SK-N-SH (cell line): ENCODE data around the gene NT5C. TPM values are rescaled to one million over a fixed set of nuclear protein-coding genes. Genes with fewer than 3 reads are reported as not detected.

Source experiments
- CTCF ChIA-PET: fragments of 300-600, 350-600 bp; formaldehyde crosslinking; extraction: SDS; loops from one replicate; lab custom pipeline; 2021; lab: Yijun Ruan, JAX
- POLR2A ChIA-PET: fragments of 350-600 bp; sonication (Branson Sonifier 250); formaldehyde crosslinking; extraction: SDS; loops from one replicate; lab custom pipeline; 2020; ENCODE audit warnings: antibody characterized with exemption, inconsistent platforms; lab: Yijun Ruan, JAX
- DNase-seq: peaks from one replicate; pipeline ENCODE4 v3.0.0; 2012
- H2AFZ ChIP-seq: fragments of 200-600 bp; sonication (generic); 2 replicates; pipeline ENCODE4 v1.8.1; 2016; ENCODE audit warnings: antibody characterized with exemption, mild to moderate bottlenecking, low read depth
- H3F3A ChIP-seq: fragments of 200-600 bp; sonication (generic); replicated peaks from 2 replicates; pipeline ENCODE3; 2016; ENCODE audit warnings: antibody characterized with exemption, mild to moderate bottlenecking; ENCODE audit not compliant: insufficient read depth
- H3K27ac ChIP-seq, 2 experiments: fragments of 200-500 bp in 1 of 2; fragments of 200-600 bp in 1 of 2; sonication (Bioruptor generic) in 1 of 2; sonication (generic), shearing (Covaris generic) in 1 of 2; 2 replicates each; pipeline versions ENCODE4 v1.5.1 to v1.6.1; 2014 to 2016; ENCODE audit warnings: low read depth in 2 of 2, inconsistent platforms in 1 of 2, low read length in 1 of 2, mild to moderate bottlenecking in 1 of 2, mixed read lengths in 1 of 2
- H3K27me3 ChIP-seq: fragments of 200-600 bp; sonication (generic), shearing (Covaris generic); 2 replicates; pipeline ENCODE4 v1.6.1; 2016; ENCODE audit warnings: mixed run types; ENCODE audit not compliant: insufficient read depth
- H3K36me3 ChIP-seq, 2 experiments: fragments of 200-500 bp in 1 of 2; fragments of 200-600 bp in 1 of 2; sonication (Bioruptor generic) in 1 of 2; sonication (generic) in 1 of 2; replicated peaks in 1 of 2; 2 replicates each; pipeline versions ENCODE3 to v1.5.1; 2014 to 2016; ENCODE audit warnings: low read length in 1 of 2, mild to moderate bottlenecking in 1 of 2; ENCODE audit not compliant: insufficient read depth in 2 of 2, control insufficient read depth in 1 of 2
- H3K4me1 ChIP-seq, 2 experiments: fragments of 200-500 bp in 1 of 2; fragments of 200-600 bp in 1 of 2; sonication (Bioruptor generic) in 1 of 2; sonication (generic), shearing (Covaris generic) in 1 of 2; 2 replicates each; pipeline versions ENCODE4 v1.5.1 to v1.6.1; 2014 to 2016; ENCODE audit warnings: low read depth in 1 of 2, low read length in 1 of 2, mixed run types in 1 of 2; ENCODE audit not compliant: insufficient read depth in 2 of 2, control insufficient read depth in 1 of 2
- H3K4me2 ChIP-seq: fragments of 200-600 bp; sonication (generic), shearing (Covaris generic); 2 replicates; pipeline ENCODE4 v1.6.1; 2017; ENCODE audit warnings: mixed run types
- H3K4me3 ChIP-seq, 2 experiments: fragments of 200-500 bp in 1 of 2; fragments of 200-600 bp in 1 of 2; sonication (Bioruptor generic) in 1 of 2; sonication (generic), shearing (Covaris generic) in 1 of 2; 2 replicates each; pipeline versions ENCODE4 v1.5.1 to v1.8.1; 2014 to 2016; ENCODE audit warnings: low read depth in 2 of 2, inconsistent platforms in 1 of 2, low read length in 1 of 2, mild to moderate bottlenecking in 1 of 2, mixed read lengths in 1 of 2, moderate library complexity in 1 of 2
- H3K79me2 ChIP-seq: fragments of 200-600 bp; sonication (generic); 2 replicates; pipeline ENCODE4 v1.8.1; 2017; ENCODE audit warnings: mild to moderate bottlenecking; ENCODE audit not compliant: insufficient read depth
- H3K9ac ChIP-seq: fragments of 200-600 bp; sonication (generic); 2 replicates; pipeline ENCODE4 v1.6.1; 2017; ENCODE audit warnings: mixed run types
- H3K9me2 ChIP-seq: fragments of 200-600 bp; sonication (generic); 2 replicates; pipeline ENCODE4 v1.6.1; 2017; ENCODE audit warnings: mixed run types
- H3K9me3 ChIP-seq: fragments of 200-600 bp; sonication (generic); 2 replicates; pipeline ENCODE4 v1.6.1; 2017; ENCODE audit warnings: mixed run types, mild to moderate bottlenecking, moderate library complexity
- H4K20me1 ChIP-seq: fragments of 200-600 bp; sonication (generic); 2 replicates; pipeline ENCODE4 v1.6.1; 2017; ENCODE audit warnings: mild to moderate bottlenecking, mixed run types; ENCODE audit not compliant: insufficient read depth
- ELF1 ChIP-seq: IDR thresholded peaks from 2 replicates; pipeline ENCODE4 v1.4.0; 2012
- EP300 ChIP-seq, 2 experiments: IDR thresholded peaks; 2 replicates each; pipeline versions ENCODE4 v1.4.0 to v1.6.1; 2012; ENCODE audit warnings: borderline replicate concordance in 1 of 2, low read depth in 1 of 2, low read length in 1 of 2
- FOSL2 ChIP-seq: IDR thresholded peaks from 2 replicates; pipeline ENCODE4 v1.4.0; 2012; ENCODE audit warnings: low read depth, mild to moderate bottlenecking, moderate library complexity, borderline replicate concordance
- GABPA ChIP-seq: IDR thresholded peaks from 2 replicates; pipeline ENCODE4 v1.4.0; 2012; ENCODE audit warnings: low read depth, mild to moderate bottlenecking
- IRF3 ChIP-seq: fragments of 150-350 bp; IDR thresholded peaks from 2 replicates; pipeline ENCODE4 v1.6.1; 2016; ENCODE audit warnings: mild to moderate bottlenecking, low read depth, low read length
- MEF2A ChIP-seq: IDR thresholded peaks from 2 replicates; pipeline ENCODE4 v1.4.0; 2012; ENCODE audit warnings: low read depth, borderline replicate concordance
- NFIC ChIP-seq: IDR thresholded peaks from 2 replicates; pipeline ENCODE4 v1.4.0; 2012; ENCODE audit warnings: borderline replicate concordance
- NRF1 ChIP-seq: IDR thresholded peaks from 2 replicates; pipeline ENCODE4 v1.6.1; 2012; ENCODE audit warnings: low read depth, mild to moderate bottlenecking, low read length
- PBX3 ChIP-seq: IDR thresholded peaks from 2 replicates; pipeline ENCODE4; 2012
- RAD21 ChIP-seq: IDR thresholded peaks from 2 replicates; pipeline ENCODE4 v1.6.1; 2012; ENCODE audit warnings: mild to moderate bottlenecking, low read length
- RFX5 ChIP-seq: IDR thresholded peaks from 2 replicates; pipeline ENCODE4 v1.6.1; 2012; ENCODE audit warnings: mild to moderate bottlenecking, improper control_type of control experiment, low read length
- RXRA ChIP-seq: IDR thresholded peaks from 2 replicates; pipeline ENCODE4 v1.4.0; 2012; ENCODE audit warnings: low read depth, mild to moderate bottlenecking, borderline replicate concordance
- TEAD4 ChIP-seq: IDR thresholded peaks from 2 replicates; pipeline ENCODE4 v1.4.0; 2012; ENCODE audit warnings: mild to moderate bottlenecking, borderline replicate concordance; ENCODE audit not compliant: insufficient read depth
- USF2 ChIP-seq: fragments of 150-350 bp; IDR thresholded peaks from 2 replicates; pipeline ENCODE4 v1.6.1; 2017; ENCODE audit warnings: antibody characterized with exemption, low read length, low read depth, borderline replicate concordance
- WGBS: methylation state at CpG from one replicate; pipeline ENCODE4 v1.1.6; 2017; ENCODE audit warnings: low lambda C conversion rate; 5-methylcytosine and 5-hydroxymethylcytosine counted together
- polyA plus RNA-seq, 3 experiments: library from polyadenylated mRNA; depleted of rRNA; stranded (reverse); fragments of >200 nt; gene quantifications; 2 replicates each; pipeline ENCODE4 v1.2.3, GENCODE V29; 2012
- TF ChIP-seq, protein P1 (sequence below): IDR thresholded peaks from 2 replicates; pipeline ENCODE4 v1.4.0; 2012; ENCODE audit warnings: low read depth, borderline replicate concordance
- TF ChIP-seq, protein P2 (sequence below): IDR thresholded peaks from 2 replicates; pipeline ENCODE4 v1.4.0; 2012; ENCODE audit warnings: low read depth
- TF ChIP-seq, protein P3 (sequence below): IDR thresholded peaks from 2 replicates; pipeline ENCODE4 v1.4.0; 2012; ENCODE audit warnings: low read depth, borderline replicate concordance

NT5C gene
- polyA plus RNA-seq, 1 of the 3 experiments (the other 2 are of a cell fraction), result 111 TPM

- TF ChIP-seq USF2, result no peak
- peak; percentile 77 for TF ChIP-seq ELF1
- TF ChIP-seq RAD21, result 0 out of 2 replicates have a peak, but pooled peaks have one; percentile 16
- TF ChIP-seq TEAD4, result 0 out of 2 replicates have a peak, but pooled peaks have one; percentile 40
- TF ChIP-seq RFX5, result no peak
- peak; percentile 18; the same call in 1 of the 2 replicates for TF ChIP-seq RXRA
- TF ChIP-seq, protein P1, sequence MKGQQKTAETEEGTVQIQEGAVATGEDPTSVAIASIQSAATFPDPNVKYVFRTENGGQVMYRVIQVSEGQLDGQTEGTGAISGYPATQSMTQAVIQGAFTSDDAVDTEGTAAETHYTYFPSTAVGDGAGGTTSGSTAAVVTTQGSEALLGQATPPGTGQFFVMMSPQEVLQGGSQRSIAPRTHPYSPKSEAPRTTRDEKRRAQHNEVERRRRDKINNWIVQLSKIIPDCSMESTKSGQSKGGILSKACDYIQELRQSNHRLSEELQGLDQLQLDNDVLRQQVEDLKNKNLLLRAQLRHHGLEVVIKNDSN, result no peak; the same call in 1 of the 2 replicates
- TF ChIP-seq, protein P2, sequence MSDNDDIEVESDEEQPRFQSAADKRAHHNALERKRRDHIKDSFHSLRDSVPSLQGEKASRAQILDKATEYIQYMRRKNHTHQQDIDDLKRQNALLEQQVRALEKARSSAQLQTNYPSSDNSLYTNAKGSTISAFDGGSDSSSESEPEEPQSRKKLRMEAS, result peak; percentile 92
- no peak for TF ChIP-seq EP300 (IDR thresholded peaks at IDR 0.05; ENCODE audit: borderline replicate concordance in 1 of 2, low read depth in 1 of 2, low read length in 1 of 2)
- TF ChIP-seq FOSL2, result no peak
- no peak for TF ChIP-seq NFIC
Observed at GRCh38 chr17:75131278-75132017, at the start of gene NT5C (continued).

DNA sequence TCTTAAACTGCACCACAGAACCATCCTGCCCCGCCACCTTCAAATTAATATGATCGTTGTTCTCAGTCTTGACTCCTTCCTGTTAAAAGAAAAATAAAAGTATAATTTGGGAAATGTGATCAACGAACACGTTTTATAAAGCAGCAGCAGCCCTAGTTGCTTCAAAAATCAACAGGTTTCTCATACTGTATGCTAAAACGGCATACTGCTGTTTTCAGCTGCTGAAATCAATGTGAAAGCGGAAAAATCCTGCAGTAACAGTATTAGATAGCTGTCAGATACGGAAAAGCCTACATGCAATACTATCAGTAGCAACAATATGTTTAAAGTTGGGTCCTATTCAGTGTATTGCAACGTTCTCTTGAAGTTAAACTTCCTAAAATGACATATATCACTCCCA lies 49.6 kb upstream of the NT5C start:
- 23% methylated on average over 8 of the region's 8 CpGs for WGBS
- Histone ChIP-seq H2AFZ (no peak overlapping the region), H3F3A (peaks cover 20% of the 10 kb centered on the region), H3K9me2 (no peaks in the 10 kb centered on the region), H3K4me2 (peak overlapping the region; percentile 99), H3K79me2 (peaks cover 74% of the 10 kb centered on the region), H4K20me1 (peaks cover 57% of the 10 kb centered on the region), H3K9me3 (no peaks in the 10 kb centered on the region), H3K36me3 (peaks cover 6 to 47% of the 10 kb centered on the region in 2 experiments), H3K4me3 (peak overlapping the region; percentile 67 to 93), H3K27me3 (no peaks in the 10 kb centered on the region), H3K27ac (peak overlapping the region in 1 of 2 experiments; percentile 99; a peak in 1 of 4 replicates), H3K9ac (peak overlapping the region; percentile 99), H3K4me1 (peaks cover 3 to 6% of the 10 kb centered on the region in 2 experiments; a peak in 2 of 4 replicates)
- ChIA-PET CTCF (interaction anchor here (0.7 to 2.7 kb wide), 10 partner anchors 10 to 231 kb away, joined by 3 to 13 read pairs (median 3); partner anchors contain the start of genes CDR2L, MIF4GD and NT5C), POLR2A (interaction anchor here (0.6 kb wide), 1 partner anchor 55 kb away, joined by 3 read pairs; no protein-coding TSS in a partner anchor)
- TF ChIP-seq NRF1 (no peak), PBX3 (no peak), MEF2A (no peak), GABPA (no peak), IRF3 (no peak), RXRA (no peak), TEAD4 (no peak), ELF1 (no peak)
- TF ChIP-seq, protein P3, sequence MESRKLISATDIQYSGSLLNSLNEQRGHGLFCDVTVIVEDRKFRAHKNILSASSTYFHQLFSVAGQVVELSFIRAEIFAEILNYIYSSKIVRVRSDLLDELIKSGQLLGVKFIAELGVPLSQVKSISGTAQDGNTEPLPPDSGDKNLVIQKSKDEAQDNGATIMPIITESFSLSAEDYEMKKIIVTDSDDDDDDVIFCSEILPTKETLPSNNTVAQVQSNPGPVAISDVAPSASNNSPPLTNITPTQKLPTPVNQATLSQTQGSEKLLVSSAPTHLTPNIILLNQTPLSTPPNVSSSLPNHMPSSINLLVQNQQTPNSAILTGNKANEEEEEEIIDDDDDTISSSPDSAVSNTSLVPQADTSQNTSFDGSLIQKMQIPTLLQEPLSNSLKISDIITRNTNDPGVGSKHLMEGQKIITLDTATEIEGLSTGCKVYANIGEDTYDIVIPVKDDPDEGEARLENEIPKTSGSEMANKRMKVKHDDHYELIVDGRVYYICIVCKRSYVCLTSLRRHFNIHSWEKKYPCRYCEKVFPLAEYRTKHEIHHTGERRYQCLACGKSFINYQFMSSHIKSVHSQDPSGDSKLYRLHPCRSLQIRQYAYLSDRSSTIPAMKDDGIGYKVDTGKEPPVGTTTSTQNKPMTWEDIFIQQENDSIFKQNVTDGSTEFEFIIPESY, result no peak
- TF ChIP-seq, protein P1, result no peak
- TF ChIP-seq, protein P2, result no peak
- DNase-seq, result no peak
